Measurements from ENCODE around the gene FEM1C. TPM values are rescaled to one million over a fixed set of nuclear protein-coding genes. Genes with fewer than 3 reads are reported as not detected.

Gene FEM1C
- total RNA-seq, 1 experiment from 2014 or later = 10.3 TPM

GRCh38 chr5:115559524-115559923 lies 14.9 kb upstream of the FEM1C start:
- ChIA-PET POLR2A (interaction anchor here (0.6 to 2.7 kb wide), 8 partner anchors 9 to 461 kb away, joined by 3 to 16 read pairs (median 4); partner anchors contain the start of gene FEM1C), CTCF (interaction anchor here (1.0 to 4.4 kb wide), 4 partner anchors 8 to 242 kb away, joined by 4 to 20 read pairs (median 6); no protein-coding TSS in a partner anchor)
- Mint-ChIP-seq H3K4me3 (ENCODE audit: unreplicated experiment) (no peak overlapping the region), H3K9me3 (ENCODE audit: unreplicated experiment) (no peaks in the 10 kb centered on the region), H3K36me3 (ENCODE audit: insufficient read depth, unreplicated experiment) (no peaks in the 10 kb centered on the region), H3K4me1 (ENCODE audit: insufficient read depth, unreplicated experiment) (peaks cover 26% of the 10 kb centered on the region), H3K27ac (ENCODE audit: low read depth, unreplicated experiment) (peak overlapping the region; percentile 74), H3K27me3 (ENCODE audit: insufficient read depth, unreplicated experiment) (no peaks in the 10 kb centered on the region)
- no TSS peak for BruUV-seq (replicated peaks)
- TF ChIP-seq, protein P1, sequence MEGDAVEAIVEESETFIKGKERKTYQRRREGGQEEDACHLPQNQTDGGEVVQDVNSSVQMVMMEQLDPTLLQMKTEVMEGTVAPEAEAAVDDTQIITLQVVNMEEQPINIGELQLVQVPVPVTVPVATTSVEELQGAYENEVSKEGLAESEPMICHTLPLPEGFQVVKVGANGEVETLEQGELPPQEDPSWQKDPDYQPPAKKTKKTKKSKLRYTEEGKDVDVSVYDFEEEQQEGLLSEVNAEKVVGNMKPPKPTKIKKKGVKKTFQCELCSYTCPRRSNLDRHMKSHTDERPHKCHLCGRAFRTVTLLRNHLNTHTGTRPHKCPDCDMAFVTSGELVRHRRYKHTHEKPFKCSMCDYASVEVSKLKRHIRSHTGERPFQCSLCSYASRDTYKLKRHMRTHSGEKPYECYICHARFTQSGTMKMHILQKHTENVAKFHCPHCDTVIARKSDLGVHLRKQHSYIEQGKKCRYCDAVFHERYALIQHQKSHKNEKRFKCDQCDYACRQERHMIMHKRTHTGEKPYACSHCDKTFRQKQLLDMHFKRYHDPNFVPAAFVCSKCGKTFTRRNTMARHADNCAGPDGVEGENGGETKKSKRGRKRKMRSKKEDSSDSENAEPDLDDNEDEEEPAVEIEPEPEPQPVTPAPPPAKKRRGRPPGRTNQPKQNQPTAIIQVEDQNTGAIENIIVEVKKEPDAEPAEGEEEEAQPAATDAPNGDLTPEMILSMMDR (IDR thresholded peaks at IDR 0.05; ENCODE audit: unreplicated experiment) = no peak
- intact Hi-C loops (cut with micrococcal nuclease) = no loop called here
- DNase-seq (ENCODE audit: unreplicated experiment) = no peak

DNA sequence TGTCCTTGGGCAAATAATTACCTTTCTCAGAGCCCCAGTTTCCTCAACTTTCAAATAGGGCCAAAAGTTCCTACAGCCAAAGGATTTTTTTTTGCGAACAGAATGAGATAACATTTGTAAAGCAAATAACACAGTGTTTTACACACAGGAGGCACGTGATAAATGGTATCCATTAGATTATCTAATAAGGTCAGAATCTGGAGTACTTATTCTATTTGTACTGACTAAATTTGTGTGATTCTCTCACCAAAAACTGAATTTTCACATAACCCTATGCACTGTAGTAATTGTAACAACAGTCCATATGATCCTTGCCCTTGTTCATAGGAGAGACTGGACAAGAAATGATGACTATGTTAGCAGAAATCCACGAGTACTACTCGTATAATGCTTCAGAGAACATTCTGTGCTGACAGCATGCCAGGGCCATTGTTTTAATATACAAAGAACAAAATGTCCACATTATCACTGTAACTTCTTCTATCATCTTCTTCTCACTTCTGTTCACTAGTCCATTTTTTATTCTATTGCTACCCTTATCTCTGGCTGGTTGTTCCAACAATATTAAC lies 13.9 kb upstream of the FEM1C start:
- TF ChIP-seq, protein P1 (IDR thresholded peaks at IDR 0.05; ENCODE audit: unreplicated experiment) = no peak
- intact Hi-C loops (cut with micrococcal nuclease) = no loop called here
- H3K36me3 Mint-ChIP-seq (ENCODE audit: insufficient read depth, unreplicated experiment) = no peaks in the 10 kb centered on the region
- H3K27me3 Mint-ChIP-seq (ENCODE audit: insufficient read depth, unreplicated experiment) = no peaks in the 10 kb centered on the region
- POLR2A ChIA-PET = interaction anchor here (0.8 to 2.7 kb wide), 7 partner anchors 8 to 460 kb away, joined by 3 to 16 read pairs (median 4); partner anchors contain the start of gene FEM1C
- H3K27ac Mint-ChIP-seq (ENCODE audit: low read depth, unreplicated experiment) = peak overlapping the region; percentile 74
- no TSS peak for BruUV-seq (replicated peaks)
- no peaks in the 10 kb centered on the region for H3K9me3 Mint-ChIP-seq (ENCODE audit: unreplicated experiment)
- DNase-seq (ENCODE audit: unreplicated experiment) = no peak
- H3K4me3 Mint-ChIP-seq (ENCODE audit: unreplicated experiment) = no peak overlapping the region
- peaks cover 27% of the 10 kb centered on the region for H3K4me1 Mint-ChIP-seq (ENCODE audit: insufficient read depth, unreplicated experiment)
- CTCF ChIA-PET = interaction anchor here (0.6 to 4.4 kb wide), 3 partner anchors 10 to 168 kb away, joined by 3 to 20 read pairs (median 8); no protein-coding TSS in a partner anchor

GRCh38 chr5:115557667-115558387 lies 13.3 kb upstream of the FEM1C start:
- POLR2A ChIA-PET = interaction anchor here (0.7 kb wide), 1 partner anchor 23 kb away, joined by 4 read pairs; no protein-coding TSS in a partner anchor
- Mint-ChIP-seq H3K9me3 (ENCODE audit: unreplicated experiment) (no peaks in the 10 kb centered on the region), H3K27ac (ENCODE audit: low read depth, unreplicated experiment) (no peak overlapping the region), H3K27me3 (ENCODE audit: insufficient read depth, unreplicated experiment) (no peaks in the 10 kb centered on the region), H3K36me3 (ENCODE audit: insufficient read depth, unreplicated experiment) (no peaks in the 10 kb centered on the region), H3K4me1 (ENCODE audit: insufficient read depth, unreplicated experiment) (peaks cover 34% of the 10 kb centered on the region), H3K4me3 (ENCODE audit: unreplicated experiment) (no peak overlapping the region)
- no TSS peak for BruUV-seq (replicated peaks)
- DNase-seq (ENCODE audit: unreplicated experiment) = no peak
- CTCF ChIA-PET = interaction anchor here (0.6 to 0.7 kb wide), 4 partner anchors 24 to 504 kb away, joined by 3 to 6 read pairs (median 3); no protein-coding TSS in a partner anchor
- TF ChIP-seq, protein P1 (IDR thresholded peaks at IDR 0.05; ENCODE audit: unreplicated experiment) = no peak
- intact Hi-C loops (cut with micrococcal nuclease) = no loop called here

DNA sequence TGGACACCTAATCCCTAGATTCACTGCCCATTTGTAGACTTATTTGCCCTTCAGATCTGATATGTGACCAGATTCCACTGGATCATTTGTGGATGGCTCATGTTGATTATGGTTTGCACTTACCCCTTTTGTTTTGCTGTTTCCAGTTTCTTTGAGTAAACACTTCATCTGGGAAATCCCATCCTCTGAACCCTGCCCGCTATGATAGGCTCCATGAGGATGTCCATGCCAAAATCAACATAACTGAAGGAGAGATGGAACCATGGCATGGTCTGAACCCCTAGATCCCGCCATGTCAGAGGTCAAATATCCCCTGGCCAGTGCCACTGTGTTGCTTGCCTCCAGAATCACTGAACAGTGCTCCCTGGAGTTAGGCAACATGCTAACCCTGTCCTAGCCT lies 11.7 kb upstream of the FEM1C start:
- BruUV-seq (replicated peaks) = no TSS peak
- TF ChIP-seq, protein P1 (IDR thresholded peaks at IDR 0.05; ENCODE audit: unreplicated experiment) = no peak
- Mint-ChIP-seq H3K27ac (ENCODE audit: low read depth, unreplicated experiment) (no peak overlapping the region), H3K4me3 (ENCODE audit: unreplicated experiment) (no peak overlapping the region), H3K27me3 (ENCODE audit: insufficient read depth, unreplicated experiment) (no peaks in the 10 kb centered on the region), H3K4me1 (ENCODE audit: insufficient read depth, unreplicated experiment) (peaks cover 49% of the 10 kb centered on the region), H3K9me3 (ENCODE audit: unreplicated experiment) (no peaks in the 10 kb centered on the region), H3K36me3 (ENCODE audit: insufficient read depth, unreplicated experiment) (no peaks in the 10 kb centered on the region)
- POLR2A ChIA-PET = no interaction called here
- CTCF ChIA-PET = no interaction called here
- intact Hi-C loops (cut with micrococcal nuclease) = no loop called here
- DNase-seq (ENCODE audit: unreplicated experiment) = no peak

Measured in MCF 10A (cell line).